HG03025 (cell line): ENCODE measurements around the gene CDR2.
"Not testable (repeated sequence)": the region's sequence is repeated elsewhere in the genome, so short reads cannot be mapped to it uniquely, and the experiment has no call there.

Experiments used
- ATAC-seq: cut with Tn5 transposase; IDR thresholded peaks from one replicate; pipeline ENCODE4 v1.9.1; 2021; ENCODE audit warnings: mild to moderate bottlenecking, moderate library complexity; ENCODE audit not compliant: unreplicated experiment, low FRiP score

The CDR2 gene

GRCh38 chr16:22312897-22313781 lies 61.3 kb downstream of the CDR2 start:
- ATAC-seq = no peak

GRCh38 chr16:22311520-22311919 lies 62.9 kb downstream of the CDR2 start:
- no peak for ATAC-seq

GRCh38 chr16:22308824-22309520 lies 65.4 kb downstream of the CDR2 start:
- ATAC-seq = no peak

DNA sequence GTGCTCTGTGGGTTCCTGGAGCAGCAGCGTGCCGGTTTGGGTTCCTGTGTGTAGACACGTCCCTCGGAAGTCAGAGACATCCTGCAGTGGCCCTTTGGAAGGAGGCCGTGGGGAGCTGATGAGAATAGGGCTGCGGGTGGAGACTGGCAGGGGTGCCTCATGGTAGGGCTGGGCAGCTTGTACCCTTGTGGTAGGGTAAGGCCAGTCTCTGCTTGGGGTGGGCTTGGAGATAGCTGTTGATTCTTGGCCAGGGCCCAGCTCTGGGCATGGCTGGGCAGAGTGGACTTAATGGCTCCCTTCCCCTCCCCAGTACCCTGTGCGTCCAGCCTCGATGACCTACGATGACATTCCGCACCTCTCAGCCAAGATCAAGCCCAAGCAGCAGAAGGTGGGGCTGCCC lies 66.6 kb downstream of the CDR2 start:
- ATAC-seq = no peak

- no peak for ATAC-seq
Measured at GRCh38 chr16:22306788-22307187, 67.6 kb downstream of the CDR2 start.

GRCh38 chr16:22304411-22304810 lies 70.0 kb downstream of the CDR2 start:
- ATAC-seq = no peak

GRCh38 chr16:22302776-22303363 lies 71.5 kb downstream of the CDR2 start:
- ATAC-seq = no peak

GRCh38 chr16:22301423-22301822 lies 73.0 kb downstream of the CDR2 start:
- ATAC-seq = not testable (repeated sequence)

GRCh38 chr16:22300427-22301071 lies 73.9 kb downstream of the CDR2 start:
- no peak for ATAC-seq

- ATAC-seq = no peak
Measured at GRCh38 chr16:22299036-22299435, 75.4 kb downstream of the CDR2 start.

DNA sequence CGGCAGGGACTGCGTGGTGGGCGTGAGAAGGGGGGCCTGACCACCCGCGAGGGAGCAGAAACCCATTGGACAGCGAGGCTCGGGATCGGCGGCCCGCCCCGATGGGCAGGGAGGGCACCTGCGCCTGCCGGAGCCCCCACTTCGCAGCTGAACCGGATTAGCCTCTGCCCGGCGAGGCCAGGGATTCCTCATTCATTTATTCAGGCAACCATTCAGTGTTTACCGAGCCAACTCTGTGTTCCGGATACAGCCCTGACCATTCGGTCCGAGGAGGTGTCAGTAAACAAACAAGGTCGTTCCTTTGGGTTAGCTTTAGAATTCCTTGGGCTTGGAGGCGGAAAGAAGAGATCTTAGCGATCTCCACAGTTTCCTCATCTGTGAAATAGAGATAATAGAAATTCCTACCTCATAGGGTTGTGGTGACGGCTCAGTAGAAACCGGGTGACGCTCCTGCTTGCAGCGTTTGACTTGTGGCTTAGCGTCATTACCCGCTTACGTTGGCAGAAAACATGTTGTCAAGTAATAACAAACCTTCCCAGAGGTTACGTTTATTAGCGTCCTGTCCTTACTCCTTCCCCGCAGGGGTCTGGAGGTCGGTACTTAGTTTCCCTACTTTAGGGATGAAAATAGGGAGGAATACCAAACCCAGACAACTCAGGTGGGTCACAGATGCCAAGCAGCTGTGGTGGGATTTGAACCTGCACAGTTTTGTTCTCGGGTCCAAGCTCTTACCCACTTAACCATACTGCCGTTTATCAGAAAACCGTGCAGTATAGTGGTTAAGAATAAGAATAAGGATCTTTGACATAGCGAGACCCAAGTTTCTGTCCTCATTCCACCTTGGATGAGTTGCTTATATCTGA lies 76.3 kb downstream of the CDR2 start:
- ATAC-seq = peak; percentile 14

- ATAC-seq = peak; percentile 86
Measured at GRCh38 chr16:22297114-22297870, 77.1 kb downstream of the CDR2 start, which contains the start of gene POLR3E. TSS of gene POLR3E (plus strand) at chr16:22297409. CDS start at chr16:22302969, 5,560 bp downstream.

GRCh38 chr16:22296225-22297113 lies 78.0 kb downstream of the CDR2 start:
- no peak for ATAC-seq
